ENCODE data around the gene OR7A17.

Gene OR7A17

GRCh38 chr19:14886032-14886431 is at the start of gene OR7A17:
OR7A17 (minus strand) TSS chr19:14886132; CDS start chr19:14881355, 4,777 bp downstream.
- DNase-seq = no peak

DNA sequence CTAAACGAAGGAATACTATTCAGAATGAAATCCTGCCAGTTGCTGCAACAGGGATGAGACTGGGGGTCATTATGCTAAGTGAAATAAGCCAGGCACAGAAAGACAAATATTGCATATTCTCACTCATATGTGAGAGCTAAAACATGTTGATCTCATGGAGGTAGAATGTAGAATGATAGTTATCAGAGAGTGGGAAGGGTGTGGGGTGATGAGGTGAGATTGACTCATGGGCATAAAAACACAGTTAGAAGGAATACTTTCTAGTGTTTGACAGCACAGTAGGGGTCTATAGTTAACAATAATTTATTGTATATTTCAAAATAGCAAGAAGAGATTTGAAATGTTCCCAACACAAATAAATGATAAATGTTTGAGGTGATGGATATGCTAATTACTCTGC is 47.6 kb upstream of the OR7A17 start:
- DNase-seq = no peak

- no peak for DNase-seq
Measured at GRCh38 chr19:14916848-14917247, 30.9 kb upstream of the OR7A17 start.

GRCh38 chr19:14915116-14915515 is 29.2 kb upstream of the OR7A17 start:
- no peak for DNase-seq

DNA sequence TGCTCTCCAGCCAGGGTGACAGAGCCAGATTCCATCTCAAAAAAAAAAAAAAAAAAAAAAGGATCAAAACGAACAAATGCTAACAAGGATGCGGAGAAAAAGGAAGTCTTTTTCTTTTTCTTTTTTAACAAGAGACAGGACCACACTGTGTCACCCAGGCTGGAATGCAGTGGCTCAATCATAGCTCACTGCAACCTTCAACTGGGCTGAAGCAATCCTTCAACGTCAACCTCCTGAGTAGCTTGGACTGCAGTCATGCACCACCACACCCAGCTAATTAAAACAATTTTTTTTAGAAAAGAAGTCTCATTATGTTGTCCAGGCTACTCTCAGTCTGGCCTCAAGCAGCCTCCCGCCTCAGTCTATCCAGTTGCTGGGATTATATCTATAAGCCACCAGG is 20.8 kb upstream of the OR7A17 start:
- DNase-seq = no peak

DNA sequence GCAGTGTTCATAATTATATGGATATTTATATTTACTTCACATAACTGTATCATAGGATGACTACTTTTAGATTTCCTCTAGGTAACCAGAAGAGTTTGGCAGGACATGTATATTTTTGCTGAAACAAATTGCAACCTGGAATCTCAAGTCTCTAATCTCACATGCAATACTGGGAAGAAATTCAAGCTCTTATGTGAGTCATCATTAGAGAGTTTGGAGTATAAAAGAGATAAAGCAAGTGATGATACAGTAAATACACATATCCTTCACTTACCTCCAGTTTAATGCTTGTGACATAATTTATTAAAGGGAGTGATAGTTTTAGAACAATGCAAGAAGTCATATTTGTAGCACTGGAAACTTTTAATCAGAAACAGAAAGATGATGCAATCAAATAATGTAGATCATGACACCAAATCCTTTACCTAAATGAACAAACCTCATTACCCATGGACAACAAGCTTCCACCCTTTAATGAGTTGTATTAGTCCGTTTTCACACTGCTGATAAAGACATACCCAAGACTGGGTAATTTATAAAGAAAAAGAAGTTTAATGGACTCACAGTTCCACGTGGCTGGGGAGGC is 15.8 kb upstream of the OR7A17 start:
- no peak for DNase-seq

GRCh38 chr19:14890643-14891379 is 4.9 kb upstream of the OR7A17 start:
- DNase-seq = no peak

GRCh38 chr19:14889994-14890642 is 4.2 kb upstream of the OR7A17 start:
- no peak for DNase-seq

DNA sequence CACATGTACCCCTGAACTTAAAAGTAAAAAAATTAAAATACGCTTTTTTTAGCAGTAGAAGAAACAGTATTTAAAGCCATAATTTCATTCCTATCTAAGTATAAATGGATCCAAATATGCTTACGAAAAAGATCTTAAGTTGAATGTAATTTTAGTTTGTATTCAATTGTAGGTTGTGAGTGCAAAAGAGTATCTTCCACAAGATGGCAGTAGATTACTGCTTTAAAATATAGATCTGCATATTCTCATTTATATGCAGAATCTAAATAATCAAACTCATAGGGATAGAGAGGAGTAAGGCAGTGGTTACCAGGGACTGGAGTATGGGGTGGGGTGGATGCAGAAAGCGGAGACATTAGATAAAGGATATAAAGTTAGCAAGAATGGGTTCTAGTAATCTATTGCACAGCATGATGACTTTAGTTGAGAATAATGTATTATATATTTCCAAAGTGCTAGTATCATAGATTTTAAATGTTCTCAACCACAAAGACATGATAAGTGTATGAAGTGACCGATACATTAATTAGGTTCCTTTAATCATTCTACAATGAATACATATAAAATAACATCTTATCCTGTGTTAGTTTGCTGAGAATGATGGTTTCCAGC is 14.2 kb downstream of the OR7A17 start:
- DNase-seq = peak; percentile 3

DNA sequence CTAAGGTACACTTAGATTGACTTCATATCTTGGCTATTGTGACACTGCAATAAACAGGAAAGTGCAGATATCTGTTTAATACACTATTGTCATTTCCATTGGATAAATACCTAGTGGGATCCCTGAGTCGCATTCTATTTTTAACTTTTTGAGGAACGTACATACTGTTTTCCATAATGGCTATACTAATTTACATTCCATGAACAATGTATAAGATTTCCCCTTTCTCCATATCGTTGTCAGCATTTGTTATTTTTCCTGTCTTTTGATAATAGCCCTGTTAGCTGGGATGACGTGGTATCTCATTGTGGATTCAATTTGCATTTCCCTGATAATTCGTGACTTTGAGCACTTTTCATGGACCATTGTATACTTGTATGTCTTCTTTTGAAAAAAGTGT is 17.4 kb downstream of the OR7A17 start:
- no peak for DNase-seq

GRCh38 chr19:14848822-14849221 is 37.1 kb downstream of the OR7A17 start, which contains the start of gene OR7A10:
OR7A10 (minus strand) TSS chr19:14848922; CDS start chr19:14841877, 7,045 bp downstream.
- no peak for DNase-seq

DNA sequence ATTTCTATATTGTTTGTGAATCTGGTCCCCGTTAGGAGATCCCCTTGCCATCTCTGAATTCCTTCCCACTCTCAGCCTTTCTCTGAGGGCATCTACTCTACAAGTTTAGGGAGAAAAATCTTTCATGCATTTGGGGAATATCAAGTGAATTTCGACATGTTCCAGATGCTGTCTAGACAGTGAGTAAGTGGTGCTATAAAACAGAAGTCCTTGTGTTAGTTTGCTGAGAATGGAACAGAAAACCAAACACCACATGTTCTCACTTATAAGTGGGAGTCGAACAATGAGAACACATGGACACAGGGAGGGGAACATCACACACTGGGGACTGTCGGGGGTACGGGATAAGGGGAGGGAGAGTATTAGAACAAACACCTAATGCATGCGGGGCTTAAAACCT is 42.4 kb downstream of the OR7A17 start:
- DNase-seq = no peak

DNA sequence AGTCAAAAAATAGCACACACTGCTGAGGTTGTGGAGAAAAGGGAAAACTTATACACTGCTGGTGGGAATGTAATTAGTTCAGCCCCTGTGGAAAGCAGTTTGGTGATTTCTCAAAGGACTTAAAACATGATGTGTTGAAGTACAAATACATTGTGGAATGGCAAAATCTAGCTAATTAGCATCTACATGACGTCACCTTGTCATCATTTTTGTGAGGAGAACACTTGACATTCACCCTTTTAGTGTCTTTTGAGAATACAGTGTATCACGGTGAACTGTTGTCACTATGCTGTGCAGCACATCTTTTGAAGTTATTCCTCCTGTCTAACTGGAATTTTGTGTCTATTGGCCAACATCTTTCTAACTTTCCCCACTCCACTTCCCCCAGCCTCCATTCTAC is 42.8 kb downstream of the OR7A17 start:
- DNase-seq = no peak

- DNase-seq = no peak
Measured at GRCh38 chr19:14840206-14840605, 45.7 kb downstream of the OR7A17 start.

DNA sequence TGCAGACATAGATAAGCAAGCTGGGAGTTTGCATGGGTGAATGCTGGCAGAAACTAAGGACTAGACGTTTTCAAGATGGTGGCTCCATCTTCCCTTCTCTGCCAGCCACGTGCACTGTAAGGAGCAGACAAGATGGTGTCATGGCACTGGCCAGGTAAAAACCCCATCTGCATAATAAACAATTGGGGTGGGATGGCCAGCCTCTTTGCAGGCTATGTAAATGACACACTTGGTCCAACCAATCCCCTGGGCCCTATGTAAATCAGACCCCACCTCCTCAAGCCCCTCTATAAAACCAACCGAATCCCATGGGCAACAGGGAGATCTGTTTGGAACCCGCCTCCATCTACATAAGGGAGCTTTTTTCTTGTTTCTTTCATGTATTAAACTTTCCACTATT is 48.5 kb downstream of the OR7A17 start:
- DNase-seq = no peak

DNA sequence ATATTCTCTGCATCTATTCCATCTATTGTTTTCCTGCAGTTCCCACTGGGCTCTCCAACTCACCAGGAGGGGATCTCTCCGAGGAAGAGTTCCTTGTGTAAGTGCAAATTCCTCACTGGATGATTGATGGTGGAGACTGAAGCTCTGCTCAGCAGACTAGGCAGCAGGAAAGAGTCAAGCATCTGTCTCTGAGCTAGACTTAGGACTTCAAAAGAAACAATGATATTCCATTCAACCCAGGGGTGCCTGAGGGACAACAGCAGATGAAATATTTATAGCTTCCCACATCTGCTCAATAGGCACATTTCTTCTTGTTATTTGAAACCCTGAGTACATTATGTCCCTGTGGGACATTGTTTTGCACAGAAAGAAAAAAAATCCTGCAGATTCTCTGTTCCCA is 50.9 kb downstream of the OR7A17 start, which contains the start of the genes OR7A5 and OR7C1:
Gene OR7A5 (minus strand): TSS at position 175 of the 400 bp plus-strand sequence. CDS start 6,944 bp downstream, outside the sequence.
Gene OR7C1 (minus strand): TSS at position 175 of the 400 bp plus-strand sequence. CDS start 35,049 bp downstream, outside the sequence.
- DNase-seq = no peak

GRCh38 chr19:14830702-14831101 is 55.2 kb downstream of the OR7A17 start:
- DNase-seq = no peak
